ENCODE results near the gene DBNL.

Gene DBNL

GRCh38 chr7:44083796-44084195, 39.3 kb downstream of the DBNL start:
- no peak overlapping the region for H3K27ac ChIP-seq
- POLR2A ChIA-PET (ENCODE audit: low non-redundant PET): no interaction called here

GRCh38 chr7:44084701-44085100, 40.2 kb downstream of the DBNL start:
- TF ChIP-seq, protein P1, sequence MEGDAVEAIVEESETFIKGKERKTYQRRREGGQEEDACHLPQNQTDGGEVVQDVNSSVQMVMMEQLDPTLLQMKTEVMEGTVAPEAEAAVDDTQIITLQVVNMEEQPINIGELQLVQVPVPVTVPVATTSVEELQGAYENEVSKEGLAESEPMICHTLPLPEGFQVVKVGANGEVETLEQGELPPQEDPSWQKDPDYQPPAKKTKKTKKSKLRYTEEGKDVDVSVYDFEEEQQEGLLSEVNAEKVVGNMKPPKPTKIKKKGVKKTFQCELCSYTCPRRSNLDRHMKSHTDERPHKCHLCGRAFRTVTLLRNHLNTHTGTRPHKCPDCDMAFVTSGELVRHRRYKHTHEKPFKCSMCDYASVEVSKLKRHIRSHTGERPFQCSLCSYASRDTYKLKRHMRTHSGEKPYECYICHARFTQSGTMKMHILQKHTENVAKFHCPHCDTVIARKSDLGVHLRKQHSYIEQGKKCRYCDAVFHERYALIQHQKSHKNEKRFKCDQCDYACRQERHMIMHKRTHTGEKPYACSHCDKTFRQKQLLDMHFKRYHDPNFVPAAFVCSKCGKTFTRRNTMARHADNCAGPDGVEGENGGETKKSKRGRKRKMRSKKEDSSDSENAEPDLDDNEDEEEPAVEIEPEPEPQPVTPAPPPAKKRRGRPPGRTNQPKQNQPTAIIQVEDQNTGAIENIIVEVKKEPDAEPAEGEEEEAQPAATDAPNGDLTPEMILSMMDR (conservative IDR thresholded peaks at IDR 0.05; ENCODE audit: low read depth): no peak
- DNase-seq (ENCODE audit: low spot score): no peak
- no peak overlapping the region for H3K27ac ChIP-seq
- POLR2A ChIA-PET (ENCODE audit: low non-redundant PET): no interaction called here
- CTCF ChIA-PET: interaction anchor here (0.7 kb wide), 1 partner anchor 624 kb away, joined by 3 read pairs; no protein-coding TSS in a partner anchor

More at GRCh38 chr7:44083796-44084195, 39.3 kb downstream of the DBNL start:
- TF ChIP-seq, protein P1 (conservative IDR thresholded peaks at IDR 0.05; ENCODE audit: low read depth): no peak
- CTCF ChIA-PET: no interaction called here
- no peak for DNase-seq (ENCODE audit: low spot score)

- DNase-seq (ENCODE audit: low spot score): no peak
- TF ChIP-seq, protein P1 (conservative IDR thresholded peaks at IDR 0.05; ENCODE audit: low read depth): no peak
- ChIA-PET POLR2A (ENCODE audit: low non-redundant PET) (no interaction called here), CTCF (interaction anchor here (0.7 kb wide), 1 partner anchor 624 kb away, joined by 3 read pairs; no protein-coding TSS in a partner anchor)
- peak overlapping the region; percentile 13 for H3K27ac ChIP-seq
Observed at GRCh38 chr7:44085546-44085945, 41.0 kb downstream of the DBNL start.

- CTCF ChIA-PET: interaction anchor here (1.0 kb wide), 1 partner anchor 14 kb away, joined by 3 read pairs; no protein-coding TSS in a partner anchor
- no peak for DNase-seq (ENCODE audit: low spot score)
- no peak overlapping the region for H3K27ac ChIP-seq
- TF ChIP-seq, protein P1 (conservative IDR thresholded peaks at IDR 0.05; ENCODE audit: low read depth): no peak
- POLR2A ChIA-PET (ENCODE audit: low non-redundant PET): no interaction called here
Observed at GRCh38 chr7:44086627-44087026, 42.1 kb downstream of the DBNL start.

GRCh38 chr7:44087911-44088838, 43.7 kb downstream of the DBNL start:
- H3K27ac ChIP-seq: peak overlapping the region; percentile 91
- DNase-seq (ENCODE audit: low spot score): no peak
- POLR2A ChIA-PET (ENCODE audit: low non-redundant PET): interaction anchor here (0.6 kb wide), 1 partner anchor 12 kb away, joined by 6 read pairs; no protein-coding TSS in a partner anchor
- CTCF ChIA-PET: interaction anchor here (0.5 to 0.7 kb wide), 4 partner anchors 9 to 121 kb away, joined by 3 read pairs; partner anchors contain the start of gene POLD2
- TF ChIP-seq, protein P1 (conservative IDR thresholded peaks at IDR 0.05; ENCODE audit: low read depth): no peak

DNA sequence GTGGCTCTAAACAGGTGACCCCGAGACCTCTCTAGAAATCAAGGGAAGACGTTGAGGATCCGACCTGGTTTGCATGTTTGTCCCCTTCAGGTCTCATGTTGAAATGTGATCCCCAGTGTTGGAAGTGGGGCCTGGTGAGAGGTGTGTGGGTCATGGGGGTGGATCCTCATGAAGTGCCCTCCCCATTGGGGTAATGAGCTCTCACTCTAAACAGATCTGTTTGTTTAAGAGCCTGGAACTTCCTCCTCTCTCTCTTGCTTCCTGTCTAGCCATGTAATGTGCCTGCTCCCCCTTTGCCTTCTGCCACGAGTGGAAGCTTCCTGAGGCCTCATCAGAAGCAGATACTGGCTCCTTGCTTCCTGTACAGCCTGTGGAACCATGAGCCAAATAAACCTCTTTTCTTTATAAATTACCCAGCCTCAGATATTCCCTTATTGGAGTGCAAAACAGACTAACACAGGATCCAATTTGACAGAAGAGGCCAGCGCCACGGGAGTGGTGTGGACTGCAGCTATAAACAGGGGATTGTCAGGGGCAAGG, 48.7 kb downstream of the DBNL start:
- TF ChIP-seq, protein P1 (conservative IDR thresholded peaks at IDR 0.05; ENCODE audit: low read depth): no peak
- no peak for DNase-seq (ENCODE audit: low spot score)
- no peak overlapping the region for H3K27ac ChIP-seq
- CTCF ChIA-PET: no interaction called here
- POLR2A ChIA-PET (ENCODE audit: low non-redundant PET): no interaction called here
